Measurements from ENCODE around the gene PDGFB. TPM values are rescaled to one million over a fixed set of nuclear protein-coding genes. Genes with fewer than 3 reads are reported as not detected.

Gene PDGFB
- total RNA-seq, 1 donor from 2014 or later, result 0.44 TPM

GRCh38 chr22:39259666-39260065 lies 14.9 kb upstream of the PDGFB start:
- Mint-ChIP-seq H3K27ac (ENCODE audit: unreplicated experiment) (no peak overlapping the region), H3K4me1 (ENCODE audit: low read depth, unreplicated experiment) (no peaks in the 10 kb centered on the region), H3K36me3 (ENCODE audit: unreplicated experiment) (peaks cover 6% of the 10 kb centered on the region), H3K4me3 (ENCODE audit: unreplicated experiment) (no peak overlapping the region), H3K27me3 (ENCODE audit: unreplicated experiment) (no peaks in the 10 kb centered on the region), H3K9me3 (ENCODE audit: unreplicated experiment) (no peaks in the 10 kb centered on the region)
- DNase-seq, result no peak
- TF ChIP-seq CTCF (IDR thresholded peaks at IDR 0.05; ENCODE audit: partially characterized antibody, unreplicated experiment), result no peak

GRCh38 chr22:39257901-39258475 lies 13.2 kb upstream of the PDGFB start:
- no peaks in the 10 kb centered on the region for H3K27me3 Mint-ChIP-seq (ENCODE audit: unreplicated experiment)
- TF ChIP-seq CTCF (IDR thresholded peaks at IDR 0.05; ENCODE audit: partially characterized antibody, unreplicated experiment), result no peak

GRCh38 chr22:39256979-39257378 lies 12.2 kb upstream of the PDGFB start:
- Mint-ChIP-seq H3K9me3 (ENCODE audit: unreplicated experiment) (no peaks in the 10 kb centered on the region), H3K4me3 (ENCODE audit: unreplicated experiment) (no peak overlapping the region), H3K36me3 (ENCODE audit: unreplicated experiment) (peaks cover 6% of the 10 kb centered on the region), H3K27me3 (ENCODE audit: unreplicated experiment) (peaks cover 2% of the 10 kb centered on the region), H3K4me1 (ENCODE audit: low read depth, unreplicated experiment) (no peaks in the 10 kb centered on the region), H3K27ac (ENCODE audit: unreplicated experiment) (no peak overlapping the region)
- DNase-seq, result no peak
- no peak for TF ChIP-seq CTCF (IDR thresholded peaks at IDR 0.05; ENCODE audit: partially characterized antibody, unreplicated experiment)

More at GRCh38 chr22:39257901-39258475, 13.2 kb upstream of the PDGFB start:
- no peaks in the 10 kb centered on the region for H3K9me3 Mint-ChIP-seq (ENCODE audit: unreplicated experiment)
- no peak overlapping the region for H3K27ac Mint-ChIP-seq (ENCODE audit: unreplicated experiment)
- DNase-seq, result no peak
- no peak overlapping the region for H3K4me3 Mint-ChIP-seq (ENCODE audit: unreplicated experiment)
- H3K36me3 Mint-ChIP-seq (ENCODE audit: unreplicated experiment), result peaks cover 6% of the 10 kb centered on the region
- no peaks in the 10 kb centered on the region for H3K4me1 Mint-ChIP-seq (ENCODE audit: low read depth, unreplicated experiment)

- no peak overlapping the region for H3K4me3 Mint-ChIP-seq (ENCODE audit: unreplicated experiment)
- peaks cover 5% of the 10 kb centered on the region for H3K36me3 Mint-ChIP-seq (ENCODE audit: unreplicated experiment)
- H3K9me3 Mint-ChIP-seq (ENCODE audit: unreplicated experiment), result no peaks in the 10 kb centered on the region
- no peak for DNase-seq
- no peaks in the 10 kb centered on the region for H3K4me1 Mint-ChIP-seq (ENCODE audit: low read depth, unreplicated experiment)
- no peak for TF ChIP-seq CTCF (IDR thresholded peaks at IDR 0.05; ENCODE audit: partially characterized antibody, unreplicated experiment)
- H3K27me3 Mint-ChIP-seq (ENCODE audit: unreplicated experiment), result peaks cover 4% of the 10 kb centered on the region
- no peak overlapping the region for H3K27ac Mint-ChIP-seq (ENCODE audit: unreplicated experiment)
These were observed 11.4 kb upstream of the PDGFB start for GRCh38 chr22:39256186-39256552.

- Mint-ChIP-seq H3K4me3 (ENCODE audit: unreplicated experiment) (no peak overlapping the region), H3K36me3 (ENCODE audit: unreplicated experiment) (no peaks in the 10 kb centered on the region), H3K9me3 (ENCODE audit: unreplicated experiment) (no peaks in the 10 kb centered on the region), H3K4me1 (ENCODE audit: low read depth, unreplicated experiment) (no peaks in the 10 kb centered on the region), H3K27ac (ENCODE audit: unreplicated experiment) (no peak overlapping the region), H3K27me3 (ENCODE audit: unreplicated experiment) (peaks cover 5% of the 10 kb centered on the region)
- DNase-seq, result no peak
- no peak for TF ChIP-seq CTCF (IDR thresholded peaks at IDR 0.05; ENCODE audit: partially characterized antibody, unreplicated experiment)
These were observed 10.8 kb upstream of the PDGFB start for GRCh38 chr22:39255449-39256185.

All from glutamatergic neuron (in vitro differentiated cells).